Measurements from ENCODE around the gene ESR2. TPM values are rescaled to one million over a fixed set of nuclear protein-coding genes. Genes with fewer than 3 reads are reported as not detected.

The ESR2 gene
- total RNA-seq, 1 donor from 2014 or later: 2.2 TPM

GRCh38 chr14:64174922-64175782, 119.0 kb downstream of the ESR2 start:
- no peak for TF ChIP-seq POLR2AphosphoS5 (IDR thresholded peaks at IDR 0.05; ENCODE audit: insufficient read depth in 1 of 2, low read depth in 1 of 2)
- TF ChIP-seq, protein P1, sequence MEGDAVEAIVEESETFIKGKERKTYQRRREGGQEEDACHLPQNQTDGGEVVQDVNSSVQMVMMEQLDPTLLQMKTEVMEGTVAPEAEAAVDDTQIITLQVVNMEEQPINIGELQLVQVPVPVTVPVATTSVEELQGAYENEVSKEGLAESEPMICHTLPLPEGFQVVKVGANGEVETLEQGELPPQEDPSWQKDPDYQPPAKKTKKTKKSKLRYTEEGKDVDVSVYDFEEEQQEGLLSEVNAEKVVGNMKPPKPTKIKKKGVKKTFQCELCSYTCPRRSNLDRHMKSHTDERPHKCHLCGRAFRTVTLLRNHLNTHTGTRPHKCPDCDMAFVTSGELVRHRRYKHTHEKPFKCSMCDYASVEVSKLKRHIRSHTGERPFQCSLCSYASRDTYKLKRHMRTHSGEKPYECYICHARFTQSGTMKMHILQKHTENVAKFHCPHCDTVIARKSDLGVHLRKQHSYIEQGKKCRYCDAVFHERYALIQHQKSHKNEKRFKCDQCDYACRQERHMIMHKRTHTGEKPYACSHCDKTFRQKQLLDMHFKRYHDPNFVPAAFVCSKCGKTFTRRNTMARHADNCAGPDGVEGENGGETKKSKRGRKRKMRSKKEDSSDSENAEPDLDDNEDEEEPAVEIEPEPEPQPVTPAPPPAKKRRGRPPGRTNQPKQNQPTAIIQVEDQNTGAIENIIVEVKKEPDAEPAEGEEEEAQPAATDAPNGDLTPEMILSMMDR (IDR thresholded peaks at IDR 0.05): no peak
- TF ChIP-seq POLR2A (IDR thresholded peaks at IDR 0.05): no peak
- no peak for DNase-seq (ENCODE audit: extremely low spot score in 2 of 2)
- intact Hi-C loops (cut with DNase I): no loop called here
- H3K4me3 ChIP-seq: no peak overlapping the region
- H3K4me1 ChIP-seq: no peaks in the 10 kb centered on the region
- no peaks in the 10 kb centered on the region for H3K27me3 ChIP-seq
- peaks cover 0 to 43% of the 10 kb centered on the region in 2 donors for H3K36me3 ChIP-seq
- no peak overlapping the region for H3K27ac ChIP-seq
- no peaks in the 10 kb centered on the region for H3K9me3 ChIP-seq

- no peaks in the 10 kb centered on the region for H3K4me1 ChIP-seq
- intact Hi-C loops (cut with DNase I): no loop called here
- H3K4me3 ChIP-seq: no peak overlapping the region
- peaks cover 0 to 48% of the 10 kb centered on the region in 2 donors for H3K36me3 ChIP-seq
- DNase-seq (ENCODE audit: extremely low spot score in 2 of 2): no peak
- no peak overlapping the region for H3K27ac ChIP-seq
- no peaks in the 10 kb centered on the region for H3K9me3 ChIP-seq
- no peaks in the 10 kb centered on the region for H3K27me3 ChIP-seq
- TF ChIP-seq, protein P1 (IDR thresholded peaks at IDR 0.05): no peak
- TF ChIP-seq POLR2AphosphoS5 (IDR thresholded peaks at IDR 0.05; ENCODE audit: insufficient read depth in 1 of 2, low read depth in 1 of 2) (no peak), POLR2A (IDR thresholded peaks at IDR 0.05) (no peak)
Measured at GRCh38 chr14:64170181-64170580, 124.0 kb downstream of the ESR2 start.

GRCh38 chr14:64159588-64159987, 134.6 kb downstream of the ESR2 start:
- intact Hi-C loops (cut with DNase I): no loop called here
- Histone ChIP-seq H3K4me3 (no peak overlapping the region), H3K27me3 (no peaks in the 10 kb centered on the region), H3K36me3 (peaks cover 0 to 42% of the 10 kb centered on the region in 2 donors), H3K27ac (no peak overlapping the region), H3K4me1 (no peaks in the 10 kb centered on the region), H3K9me3 (no peaks in the 10 kb centered on the region)
- TF ChIP-seq, protein P1 (IDR thresholded peaks at IDR 0.05): no peak
- TF ChIP-seq POLR2A (IDR thresholded peaks at IDR 0.05): no peak
- no peak for TF ChIP-seq POLR2AphosphoS5 (IDR thresholded peaks at IDR 0.05; ENCODE audit: insufficient read depth in 1 of 2, low read depth in 1 of 2)
- DNase-seq (ENCODE audit: extremely low spot score in 2 of 2): no peak

DNA sequence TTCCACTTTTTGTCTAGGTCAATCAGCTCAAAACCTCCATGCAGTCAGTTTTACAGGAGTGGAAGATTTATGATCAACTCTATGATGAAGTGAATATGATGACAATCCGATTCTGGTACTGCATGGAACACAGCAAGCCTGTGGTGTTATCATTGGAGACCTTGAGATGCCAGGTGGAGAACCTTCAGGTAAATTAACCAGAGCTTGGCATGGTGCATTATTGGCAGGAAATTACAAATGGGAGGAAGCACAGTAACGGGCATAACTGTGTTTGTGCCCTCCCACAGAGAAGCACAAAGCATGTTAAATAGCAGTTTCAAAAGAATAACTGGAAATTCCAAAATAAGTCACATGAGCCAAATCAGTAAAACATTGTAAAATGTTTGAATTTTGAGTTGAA, 135.6 kb downstream of the ESR2 start:
- Histone ChIP-seq H3K9me3 (no peaks in the 10 kb centered on the region), H3K4me1 (no peaks in the 10 kb centered on the region), H3K27ac (no peak overlapping the region), H3K4me3 (no peak overlapping the region), H3K27me3 (no peaks in the 10 kb centered on the region), H3K36me3 (peaks cover 0 to 43% of the 10 kb centered on the region in 2 donors)
- intact Hi-C loops (cut with DNase I): no loop called here
- DNase-seq (ENCODE audit: extremely low spot score in 2 of 2): no peak
- TF ChIP-seq POLR2AphosphoS5 (IDR thresholded peaks at IDR 0.05; ENCODE audit: insufficient read depth in 1 of 2, low read depth in 1 of 2): no peak
- TF ChIP-seq POLR2A (IDR thresholded peaks at IDR 0.05): no peak
- TF ChIP-seq, protein P1 (IDR thresholded peaks at IDR 0.05): no peak

- Histone ChIP-seq H3K4me3 (no peak overlapping the region), H3K27ac (no peak overlapping the region), H3K36me3 (peaks cover 0 to 47% of the 10 kb centered on the region in 2 donors), H3K4me1 (no peaks in the 10 kb centered on the region), H3K27me3 (no peaks in the 10 kb centered on the region), H3K9me3 (no peaks in the 10 kb centered on the region)
- intact Hi-C loops (cut with DNase I): no loop called here
- TF ChIP-seq, protein P1 (IDR thresholded peaks at IDR 0.05): no peak
- no peak for TF ChIP-seq POLR2A (IDR thresholded peaks at IDR 0.05)
- no peak for TF ChIP-seq POLR2AphosphoS5 (IDR thresholded peaks at IDR 0.05; ENCODE audit: insufficient read depth in 1 of 2, low read depth in 1 of 2)
- DNase-seq (ENCODE audit: extremely low spot score in 2 of 2): no peak
Measured at GRCh38 chr14:64149921-64150320, 144.2 kb downstream of the ESR2 start.
